Karpas-422 (cell line): Measurements from ENCODE around the gene CMTM5. TPM values are rescaled to one million over a fixed set of nuclear protein-coding genes. Genes with fewer than 3 reads are reported as not detected.

Experiments used
- DNase-seq: peaks from one replicate; pipeline ENCODE4 v3.0.0-alpha.2; 2015
- H2AFZ ChIP-seq: fragments of 200-600 bp; sonication (generic); 2 replicates; pipeline ENCODE4 v1.6.1; 2014; ENCODE audit warnings: antibody characterized with exemption, low read length, mixed read lengths
- H3K27ac ChIP-seq: fragments of 200-600 bp; sonication (generic); 2 replicates; pipeline ENCODE4 v1.5.1; 2014; ENCODE audit warnings: mild to moderate bottlenecking, low read length, moderate library complexity
- H3K27me3 ChIP-seq: fragments of 200-600 bp; sonication (generic); 2 replicates; pipeline ENCODE4 v1.6.1; 2014; ENCODE audit warnings: low read length, mixed read lengths
- H3K36me3 ChIP-seq: fragments of 200-600 bp; sonication (generic); 2 replicates; pipeline ENCODE4 v1.6.1; 2014; ENCODE audit warnings: low read length, mixed read lengths; ENCODE audit not compliant: insufficient read depth
- H3K4me1 ChIP-seq: fragments of 200-600 bp; sonication (generic); 2 replicates; pipeline ENCODE4 v1.6.1; 2014; ENCODE audit warnings: mild to moderate bottlenecking, low read length, mixed read lengths
- H3K4me2 ChIP-seq: fragments of 200-600 bp; sonication (generic); 2 replicates; pipeline ENCODE4 v1.6.1; 2014; ENCODE audit warnings: low read length, low read depth, mild to moderate bottlenecking; ENCODE audit not compliant: poor library complexity, severe bottlenecking
- H3K4me3 ChIP-seq: fragments of 200-600 bp; sonication (generic); 2 replicates; pipeline ENCODE4 v1.5.1; 2014; ENCODE audit warnings: mild to moderate bottlenecking, antibody characterized with exemption, low read length, mixed read lengths
- H3K79me2 ChIP-seq: fragments of 200-600 bp; sonication (generic); 2 replicates; pipeline ENCODE4 v1.6.1; 2014; ENCODE audit warnings: mild to moderate bottlenecking, low read length, mixed read lengths
- H3K9ac ChIP-seq: fragments of 200-600 bp; sonication (generic); 2 replicates; pipeline ENCODE4 v1.6.0; 2014; ENCODE audit warnings: low read length
- H3K9me2 ChIP-seq: fragments of 200-600 bp; sonication (generic), shearing (Covaris generic); replicated peaks from 2 replicates; pipeline ENCODE4 v1.6.0; 2014; ENCODE audit warnings: mild to moderate bottlenecking, low read length, moderate library complexity; ENCODE audit not compliant: insufficient read depth
- H3K9me3 ChIP-seq: fragments of 300-700, 200-600 bp; sonication (generic); 2 replicates; pipeline ENCODE4 v1.6.1; 2014; ENCODE audit warnings: low read length, mixed read lengths
- H4K20me1 ChIP-seq: fragments of 200-600 bp; sonication (generic); 2 replicates; pipeline ENCODE4 v1.6.1; 2014; ENCODE audit warnings: mild to moderate bottlenecking, antibody characterized with exemption, low read length, low read depth; ENCODE audit not compliant: insufficient read depth
- total RNA-seq: library from RNA; depleted of rRNA; stranded (reverse); fragments of >200 nt; shearing (Covaris generic); gene quantifications from 2 replicates; pipeline ENCODE4 v1.2.3, GENCODE V29; 2014; ENCODE audit warnings: low replicate concordance

The CMTM5 gene
- total RNA-seq, 1 experiment from 2014 or later: not detected

DNA sequence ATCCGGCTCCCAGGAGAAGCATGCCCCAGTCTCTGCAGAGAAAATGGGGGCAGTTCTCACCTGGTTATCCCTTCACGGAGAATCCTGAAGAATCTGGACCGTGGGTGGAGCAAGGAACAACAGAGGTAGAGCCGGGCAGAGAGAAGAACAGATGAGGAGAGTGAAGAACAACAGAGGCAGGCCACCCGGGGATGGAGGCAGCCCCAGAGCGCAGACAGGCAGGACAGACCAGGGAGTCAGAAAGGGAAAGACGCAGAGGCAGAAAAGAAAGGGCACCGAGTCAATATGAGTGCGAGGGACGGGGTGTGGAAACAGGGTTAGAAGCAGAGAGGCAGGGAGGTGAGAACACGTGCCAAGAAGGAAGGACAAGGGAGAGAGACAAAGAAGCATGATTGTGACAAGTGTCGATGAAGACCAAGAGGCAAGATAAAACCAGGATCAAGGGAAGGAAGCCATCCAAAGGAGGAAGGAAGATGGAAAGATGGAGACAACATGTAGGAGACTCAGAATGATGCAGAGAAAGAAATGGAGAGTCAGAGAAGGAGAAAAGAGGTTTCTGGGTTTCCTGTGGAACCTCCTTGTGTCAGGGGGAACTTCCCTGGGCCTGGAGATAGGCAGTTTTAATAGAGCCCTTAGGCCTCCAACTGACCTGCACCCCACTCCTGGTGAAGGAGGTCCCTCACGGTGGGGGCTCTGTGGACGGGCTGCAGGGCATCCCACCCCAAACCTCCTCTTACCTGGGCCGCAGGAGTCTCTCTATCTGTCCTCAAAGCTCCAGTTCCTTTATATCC is 30.9 kb downstream of the CMTM5 start, which contains the start of gene MYH6:
Gene MYH6 (minus strand): TSS at position 758 of the 791 bp plus-strand sequence. CDS start 1,050 bp downstream, outside the sequence.
- H3K4me1 ChIP-seq: peaks cover 19% of the 10 kb centered on the region
- H2AFZ ChIP-seq: no peak within 1 kb of the TSS
- no peak within 1 kb of the TSS for H3K4me3 ChIP-seq
- no peak for DNase-seq
- H3K27me3 ChIP-seq: no peaks in the 10 kb centered on the region
- H3K9me2 ChIP-seq: no peaks in the 10 kb centered on the region
- no peak within 1 kb of the TSS for H3K9ac ChIP-seq
- no peaks in the 10 kb centered on the region for H3K79me2 ChIP-seq
- no peak within 1 kb of the TSS for H3K27ac ChIP-seq
- H3K36me3 ChIP-seq: no peaks in the 10 kb centered on the region
- H3K4me2 ChIP-seq: no peak within 1 kb of the TSS
- peaks cover 5% of the 10 kb centered on the region; the same call in 1 of the 2 replicates for H4K20me1 ChIP-seq
- no peaks in the 10 kb centered on the region for H3K9me3 ChIP-seq

- Histone ChIP-seq H3K27me3 (no peaks in the 10 kb centered on the region), H3K9me2 (no peaks in the 10 kb centered on the region), H3K36me3 (no peaks in the 10 kb centered on the region), H3K27ac (no peak overlapping the region), H3K4me3 (no peak overlapping the region), H3K9ac (no peak overlapping the region), H3K4me1 (peaks cover 19% of the 10 kb centered on the region), H3K4me2 (no peak overlapping the region), H3K79me2 (no peaks in the 10 kb centered on the region), H2AFZ (no peak overlapping the region), H4K20me1 (peaks cover 5% of the 10 kb centered on the region; the same call in 1 of the 2 replicates), H3K9me3 (no peaks in the 10 kb centered on the region)
- no peak for DNase-seq
Observed at GRCh38 chr14:23408307-23408630, 31.4 kb downstream of the CMTM5 start.

GRCh38 chr14:23409475-23409874 is 32.6 kb downstream of the CMTM5 start:
- Histone ChIP-seq H3K27me3 (no peaks in the 10 kb centered on the region), H3K9me2 (no peaks in the 10 kb centered on the region), H3K4me1 (peaks cover 19% of the 10 kb centered on the region), H3K4me3 (no peak overlapping the region), H3K27ac (no peak overlapping the region), H2AFZ (no peak overlapping the region), H3K9ac (no peak overlapping the region), H3K36me3 (no peaks in the 10 kb centered on the region), H3K79me2 (no peaks in the 10 kb centered on the region), H3K9me3 (no peaks in the 10 kb centered on the region), H4K20me1 (no peaks in the 10 kb centered on the region; the same call in 1 of the 2 replicates), H3K4me2 (no peak overlapping the region)
- DNase-seq: no peak

DNA sequence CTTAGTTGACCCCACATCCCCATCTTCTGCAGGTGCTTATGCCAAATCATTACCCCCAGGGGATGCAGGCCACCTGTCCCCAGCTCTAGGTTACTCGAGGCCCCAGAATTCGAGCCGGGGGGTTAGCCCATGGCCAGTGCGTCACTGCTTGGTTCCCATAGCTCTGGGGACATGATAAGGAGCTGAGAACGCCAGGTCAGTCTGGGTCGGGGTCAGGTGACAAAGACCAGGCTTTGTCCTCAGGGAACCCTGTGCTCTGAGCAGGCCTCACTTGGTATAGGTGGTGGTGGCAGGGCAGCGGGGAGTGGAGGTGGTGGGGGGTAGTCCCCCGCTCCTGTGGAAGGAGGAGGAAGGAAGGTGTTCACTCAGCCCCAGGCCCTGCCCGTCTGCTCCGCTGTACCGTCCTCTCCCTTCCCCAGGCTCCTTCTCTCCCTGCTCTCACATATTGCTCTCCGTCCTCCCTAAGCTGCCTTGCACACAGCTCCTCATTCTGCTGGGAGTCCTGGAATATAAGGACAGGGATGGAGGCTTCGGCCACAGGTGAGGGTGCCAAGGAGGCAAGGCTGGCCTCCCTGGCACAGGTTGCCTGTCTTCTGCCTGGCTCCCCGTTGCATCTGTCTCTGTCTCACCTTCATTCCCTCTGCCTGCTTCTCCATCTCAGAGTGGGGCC is 33.3 kb downstream of the CMTM5 start:
- no peak overlapping the region for H3K4me2 ChIP-seq
- H3K9ac ChIP-seq: no peak overlapping the region
- no peak for DNase-seq
- no peaks in the 10 kb centered on the region for H3K79me2 ChIP-seq
- no peaks in the 10 kb centered on the region for H3K9me2 ChIP-seq
- H3K9me3 ChIP-seq: no peaks in the 10 kb centered on the region
- H4K20me1 ChIP-seq: no peaks in the 10 kb centered on the region; the same call in 1 of the 2 replicates
- no peak overlapping the region for H3K27ac ChIP-seq
- H2AFZ ChIP-seq: no peak overlapping the region
- H3K36me3 ChIP-seq: no peaks in the 10 kb centered on the region
- H3K27me3 ChIP-seq: no peaks in the 10 kb centered on the region
- H3K4me3 ChIP-seq: no peak overlapping the region
- H3K4me1 ChIP-seq: peaks cover 19% of the 10 kb centered on the region

GRCh38 chr14:23411563-23412525 is 35.0 kb downstream of the CMTM5 start:
- no peaks in the 10 kb centered on the region; the same call in 1 of the 2 replicates for H4K20me1 ChIP-seq
- 0 out of 2 replicates have a peak, but pooled peaks cover 3% of the 10 kb centered on the region for H3K4me1 ChIP-seq
- no peaks in the 10 kb centered on the region for H3K36me3 ChIP-seq
- no peak for DNase-seq
- no peak overlapping the region for H3K4me2 ChIP-seq
- no peak overlapping the region for H3K9ac ChIP-seq
- no peak overlapping the region for H3K27ac ChIP-seq
- no peaks in the 10 kb centered on the region for H3K9me3 ChIP-seq
- H3K27me3 ChIP-seq: no peaks in the 10 kb centered on the region
- H2AFZ ChIP-seq: no peak overlapping the region
- no peaks in the 10 kb centered on the region for H3K9me2 ChIP-seq
- no peaks in the 10 kb centered on the region for H3K79me2 ChIP-seq
- H3K4me3 ChIP-seq: no peak overlapping the region

DNA sequence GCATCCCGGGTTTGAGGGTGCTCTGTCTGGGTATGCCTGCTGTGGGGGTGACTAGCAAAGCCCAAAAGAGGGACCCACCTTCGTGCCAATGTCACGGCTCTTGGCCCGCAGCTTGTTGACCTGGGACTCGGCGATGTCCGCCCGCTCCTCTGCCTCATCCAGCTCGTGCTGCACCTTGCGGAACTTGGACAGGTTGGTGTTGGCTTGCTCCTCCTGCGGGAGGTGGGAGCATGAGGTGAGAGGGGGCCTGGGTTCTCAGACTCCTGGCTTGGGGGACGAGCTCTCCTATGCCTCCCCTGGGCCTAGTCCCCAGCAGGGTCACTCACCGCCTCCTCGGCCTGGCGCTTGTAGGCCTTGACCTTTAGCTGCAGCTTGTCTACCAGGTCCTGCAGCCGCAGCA is 36.8 kb downstream of the CMTM5 start:
- Histone ChIP-seq H3K27ac (no peak overlapping the region), H3K9ac (no peak overlapping the region), H3K4me1 (0 out of 2 replicates have a peak, but pooled peaks cover 3% of the 10 kb centered on the region), H3K79me2 (no peaks in the 10 kb centered on the region), H3K4me3 (no peak overlapping the region), H3K9me3 (no peaks in the 10 kb centered on the region), H3K27me3 (no peaks in the 10 kb centered on the region), H2AFZ (no peak overlapping the region), H3K9me2 (no peaks in the 10 kb centered on the region), H4K20me1 (no peaks in the 10 kb centered on the region), H3K4me2 (no peak overlapping the region), H3K36me3 (no peaks in the 10 kb centered on the region)
- no peak for DNase-seq

DNA sequence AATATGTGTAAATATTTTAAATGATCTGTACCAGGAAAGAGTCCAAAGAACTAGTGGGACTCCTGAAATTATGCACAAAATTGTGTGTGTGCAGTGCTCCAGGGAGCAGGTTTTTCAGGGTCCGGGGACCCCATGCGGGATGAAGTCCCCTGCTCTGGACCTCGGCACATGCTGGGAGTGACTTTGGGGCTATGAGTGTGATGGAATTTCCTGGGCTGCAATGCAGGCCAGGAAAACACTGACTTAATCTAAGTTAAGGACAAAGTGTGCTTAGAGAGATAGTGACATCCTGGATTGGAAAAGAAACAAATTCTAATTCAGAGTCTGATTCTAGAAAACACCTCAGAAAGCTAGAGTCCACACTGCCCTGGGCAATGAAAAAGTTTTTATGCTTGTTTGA is 37.4 kb downstream of the CMTM5 start:
- no peak for DNase-seq
- Histone ChIP-seq H3K27ac (no peak overlapping the region), H3K9me2 (no peaks in the 10 kb centered on the region), H3K27me3 (no peaks in the 10 kb centered on the region), H4K20me1 (no peaks in the 10 kb centered on the region), H2AFZ (no peak overlapping the region), H3K4me1 (no peaks in the 10 kb centered on the region), H3K79me2 (no peaks in the 10 kb centered on the region), H3K4me2 (no peak overlapping the region), H3K4me3 (no peak overlapping the region), H3K9me3 (no peaks in the 10 kb centered on the region), H3K9ac (no peak overlapping the region), H3K36me3 (no peaks in the 10 kb centered on the region)
